NCI-H187 (cell line): ENCODE data around the gene DPP10.
"Not testable (repeated sequence)": the region's sequence is repeated elsewhere in the genome, so short reads cannot be mapped to it uniquely, and the experiment has no call there.

Experiments
- DNase-seq, 2 experiments: peaks; one replicate each; lab custom pipeline; 2025; lab: John Stamatoyannopoulos, UW

The DPP10 gene

DNA sequence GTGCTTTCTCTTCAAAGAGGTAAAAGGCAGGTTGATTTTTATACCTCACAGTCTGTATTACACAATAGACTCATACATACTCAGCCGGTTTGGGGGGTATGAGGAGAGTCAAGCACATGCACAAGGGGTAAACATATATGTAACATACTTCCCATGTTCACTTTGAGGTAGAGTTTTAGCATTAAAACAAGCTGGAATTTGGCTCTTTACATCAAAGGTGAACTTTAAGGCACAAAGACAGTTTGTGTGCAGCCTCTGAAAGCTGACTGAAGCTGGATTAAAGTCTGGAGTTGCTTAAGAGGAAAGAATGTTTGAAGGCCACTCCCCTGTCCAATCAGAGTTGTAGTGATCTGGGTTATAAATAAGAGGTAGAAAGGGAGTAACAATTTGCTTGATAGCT lies 282.0 kb downstream of the DPP10 start:
- DNase-seq, result no peak

DNA sequence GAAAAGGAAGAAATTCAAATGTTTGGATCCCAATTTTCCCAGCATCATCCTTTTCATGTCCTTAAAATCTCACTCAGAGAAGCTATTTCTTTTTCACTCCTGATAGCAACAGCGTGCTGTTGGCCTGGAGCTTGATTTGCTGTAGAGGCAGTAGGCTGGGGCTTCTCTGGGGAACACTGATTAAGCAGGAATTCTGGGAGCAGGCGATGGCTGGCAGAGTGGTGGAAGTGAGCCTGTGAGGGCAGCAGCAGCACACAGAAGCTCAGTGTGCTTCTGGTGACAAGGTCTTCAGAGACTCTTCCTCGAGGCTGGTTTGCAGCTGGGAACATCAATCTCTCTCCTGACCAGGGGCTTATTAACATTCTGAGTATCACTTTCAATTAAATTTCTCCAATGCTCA lies 284.6 kb downstream of the DPP10 start:
- DNase-seq, result no peak

DNA sequence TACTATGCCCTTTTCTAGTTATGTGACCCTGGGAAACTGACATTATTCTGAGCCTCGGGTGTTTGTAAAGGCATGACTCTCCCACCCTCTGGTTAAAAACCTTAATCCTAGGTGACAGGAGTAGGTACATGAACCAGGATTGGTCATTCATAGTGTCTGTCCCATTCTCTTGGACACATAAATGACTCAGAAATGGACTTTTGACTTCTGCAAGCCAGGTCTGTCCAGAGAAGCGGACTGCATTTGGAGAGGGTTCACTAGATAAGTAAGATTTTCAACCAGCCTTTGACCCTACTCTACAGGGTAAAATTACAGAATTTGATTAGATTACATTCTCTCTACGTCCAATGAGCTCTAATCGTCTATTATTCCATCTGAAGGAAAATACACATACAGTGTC lies 285.9 kb downstream of the DPP10 start:
- no peak for DNase-seq

DNA sequence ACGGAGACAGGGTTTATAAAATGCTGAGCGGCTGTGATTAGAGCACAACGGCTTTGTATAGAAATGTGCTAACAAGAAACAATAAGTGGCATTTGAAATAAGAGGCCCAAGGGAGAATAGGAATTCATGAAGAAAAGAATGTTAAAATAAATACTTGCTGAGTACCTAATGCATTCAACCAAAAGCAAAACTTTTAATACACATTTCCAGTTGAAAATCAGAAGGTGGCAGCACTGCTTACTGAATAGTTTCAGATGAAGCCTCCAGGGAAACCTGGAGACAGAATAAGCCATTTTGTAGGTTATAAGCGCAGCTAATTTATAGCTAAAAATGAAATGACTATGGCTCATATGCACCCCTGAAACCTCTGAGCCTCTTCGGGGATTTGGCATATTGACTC lies 286.6 kb downstream of the DPP10 start:
- no peak for DNase-seq

DNA sequence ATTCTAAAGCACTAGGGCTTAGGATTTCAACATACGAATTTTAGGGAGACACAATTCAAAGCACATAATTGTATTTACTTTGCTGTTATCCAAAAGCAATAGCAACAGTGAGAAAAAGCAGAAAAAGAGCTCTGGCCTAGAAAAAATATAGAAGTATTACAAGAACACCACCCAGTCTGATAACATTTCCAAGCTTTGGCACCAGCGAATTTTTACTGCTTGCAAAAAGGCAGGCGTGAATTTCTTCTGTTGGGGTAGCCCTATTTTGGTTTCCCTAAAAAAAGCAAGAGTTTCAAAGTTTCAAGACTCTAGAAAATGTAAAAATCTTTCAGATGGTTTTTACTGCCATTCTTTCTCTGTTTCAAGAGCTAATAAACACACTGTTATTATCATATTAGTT lies 292.7 kb downstream of the DPP10 start:
- DNase-seq, result no peak

DNA sequence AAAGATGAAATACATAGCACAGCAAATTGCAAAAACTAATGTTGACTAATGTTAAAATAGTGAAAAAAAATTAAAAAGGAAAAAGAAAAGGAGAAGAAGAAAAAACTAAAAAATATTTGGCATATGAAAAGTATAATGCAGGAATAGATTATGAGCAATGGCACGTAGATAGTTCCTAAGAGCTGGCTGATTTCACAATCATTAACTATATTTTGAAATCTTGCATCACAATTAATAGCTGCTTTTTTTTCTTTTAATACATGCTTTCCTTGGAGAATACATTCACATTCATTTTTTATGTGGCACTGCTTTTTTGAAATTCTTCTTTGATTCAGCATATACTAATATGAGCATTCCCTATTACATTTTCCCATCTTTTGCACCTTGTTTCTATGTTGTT lies 299.8 kb downstream of the DPP10 start:
- DNase-seq, result no peak

DNA sequence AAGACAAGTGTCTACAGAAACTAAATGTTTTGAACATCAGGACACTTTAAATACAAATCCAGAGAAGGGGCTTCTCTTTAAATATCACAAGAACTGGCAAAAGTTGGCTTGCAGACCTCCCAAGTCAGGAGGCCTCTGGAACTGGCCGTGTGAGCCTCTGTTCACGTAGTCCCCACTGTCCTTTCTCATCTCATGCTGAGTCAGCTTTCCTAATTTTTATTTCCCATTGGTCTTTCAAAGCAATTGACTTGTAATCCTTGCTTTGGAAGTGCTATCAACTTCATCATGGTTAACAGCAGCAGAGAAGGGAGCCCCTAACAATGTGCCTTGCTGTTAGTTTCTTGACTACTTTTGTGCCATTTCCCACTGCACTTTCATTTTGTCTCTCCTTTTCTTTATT lies 303.3 kb downstream of the DPP10 start:
- no peak for DNase-seq

DNA sequence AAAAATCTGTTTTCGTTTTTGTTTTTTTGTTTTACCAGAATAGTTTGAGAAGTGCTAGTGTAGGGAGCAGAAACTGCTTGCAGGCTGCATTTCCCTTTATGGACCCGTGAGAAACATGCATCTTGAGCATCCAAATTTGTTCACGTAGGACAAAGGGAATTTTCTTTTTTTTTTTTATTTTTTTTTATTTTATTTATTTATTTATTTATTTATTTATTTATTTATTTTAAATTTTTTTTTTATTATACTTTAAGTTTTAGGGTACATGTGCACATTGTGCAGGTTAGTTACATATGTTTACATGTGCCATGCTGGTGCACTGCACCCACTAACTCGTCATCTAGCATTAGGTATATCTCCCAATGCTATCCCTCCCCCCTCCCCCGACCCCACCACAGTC lies 305.7 kb downstream of the DPP10 start:
- not testable (repeated sequence) for DNase-seq

DNA sequence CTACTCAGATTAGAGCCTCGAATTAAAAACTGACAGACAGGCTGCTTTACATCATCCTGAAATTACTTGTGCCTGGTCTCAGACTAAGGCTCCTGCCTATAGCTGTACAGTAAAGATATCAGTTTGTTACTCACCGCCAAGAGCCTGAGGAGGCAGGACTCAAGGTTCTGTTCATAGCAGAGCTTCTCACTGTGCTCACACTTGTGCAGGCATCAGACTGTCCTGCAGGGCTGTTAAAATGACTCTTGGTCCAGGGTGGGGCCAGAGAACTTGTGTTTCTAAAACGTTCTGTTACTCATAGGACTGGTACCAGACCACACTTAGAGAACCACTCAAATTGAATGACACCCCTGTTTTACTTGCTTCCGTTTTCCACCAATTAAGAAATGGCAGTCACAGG lies 310.0 kb downstream of the DPP10 start:
- no peak for DNase-seq

DNA sequence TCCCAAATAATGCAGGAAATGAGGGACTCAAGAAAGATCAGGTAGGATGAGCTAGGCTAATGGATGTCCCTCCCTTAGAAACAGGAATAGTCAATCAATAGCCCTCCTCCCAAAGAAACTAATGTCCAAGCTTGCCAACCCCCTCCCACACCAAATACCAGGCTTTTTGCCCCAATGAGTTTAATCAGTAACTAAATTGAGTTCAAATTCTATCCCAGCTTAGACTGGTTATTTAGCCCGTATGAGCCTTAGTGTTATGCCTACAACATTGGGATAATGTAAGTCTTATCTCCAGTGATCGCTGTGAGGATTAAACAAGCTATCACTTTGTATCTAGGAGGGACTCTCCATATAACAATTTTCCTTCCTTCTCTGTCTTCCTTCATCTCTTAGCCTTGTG lies 310.7 kb downstream of the DPP10 start:
- no peak for DNase-seq

DNA sequence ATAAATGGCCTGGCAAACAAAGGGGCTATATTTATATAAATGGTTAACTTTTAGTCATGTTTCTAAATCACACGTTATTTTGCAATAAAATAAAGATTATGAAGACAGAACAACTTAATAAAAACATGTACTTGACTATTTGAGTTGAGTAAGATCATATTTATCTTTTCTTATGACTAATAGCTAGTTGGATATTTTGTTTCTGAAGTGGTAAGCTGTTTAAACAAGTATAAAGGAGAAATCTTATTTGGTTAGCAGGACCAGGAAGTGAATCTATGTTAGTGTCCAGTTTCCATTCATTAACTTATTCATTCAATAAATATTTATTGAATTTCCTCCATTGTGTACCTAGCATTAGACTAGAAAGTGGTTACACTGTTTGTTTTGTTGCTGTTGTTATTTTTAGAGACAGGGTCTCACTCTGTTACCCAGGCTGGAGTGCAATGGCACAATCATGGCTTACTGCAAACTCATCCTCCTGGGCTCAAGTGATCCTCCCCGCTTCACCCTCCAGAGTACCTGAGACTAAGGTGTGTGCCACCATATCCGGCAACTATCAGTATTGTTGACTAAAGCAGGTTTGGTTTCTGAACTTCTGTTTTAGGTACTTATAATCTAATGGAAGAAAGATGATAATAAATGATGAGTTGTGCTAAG lies 312.6 kb downstream of the DPP10 start:
- DNase-seq, result no peak

DNA sequence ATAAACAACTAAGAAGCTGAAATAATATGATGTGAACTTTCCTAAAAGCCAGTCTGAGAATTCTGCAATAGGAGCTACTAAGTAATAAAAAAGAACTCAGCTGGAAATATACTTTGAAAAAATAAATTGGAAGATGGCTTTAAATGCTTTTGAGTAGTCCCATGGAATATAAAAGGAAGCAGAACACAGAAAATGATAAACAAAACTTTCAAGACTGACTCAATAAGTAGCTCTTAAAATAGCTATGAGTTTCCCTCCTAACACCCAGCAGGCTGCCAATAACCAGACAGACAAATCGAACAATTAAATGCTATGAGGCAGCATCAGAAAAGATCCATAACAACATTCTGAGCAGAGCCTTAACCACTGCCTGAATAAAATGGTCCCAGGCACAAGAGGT lies 319.9 kb downstream of the DPP10 start:
- DNase-seq, result no peak

DNA sequence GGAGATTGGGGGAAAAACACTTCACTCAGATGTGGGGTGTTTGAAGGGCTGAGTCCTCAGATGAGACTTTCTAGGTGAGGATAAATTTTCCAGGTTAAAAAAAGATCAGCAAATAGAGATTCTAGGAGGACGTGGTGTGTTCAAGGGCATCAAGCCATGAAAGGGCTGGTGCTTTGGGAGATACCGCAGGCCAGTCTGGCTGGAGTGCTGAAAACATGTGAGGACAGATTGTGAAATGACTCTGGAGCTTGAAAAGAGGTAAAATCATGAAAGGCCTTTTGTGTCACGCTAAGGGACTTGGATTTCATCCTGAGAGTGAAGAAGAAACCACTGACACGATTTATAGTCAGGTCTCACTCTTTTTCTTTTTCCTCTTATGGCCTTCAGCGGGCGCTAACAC lies 320.5 kb downstream of the DPP10 start:
- DNase-seq, result no peak

DNA sequence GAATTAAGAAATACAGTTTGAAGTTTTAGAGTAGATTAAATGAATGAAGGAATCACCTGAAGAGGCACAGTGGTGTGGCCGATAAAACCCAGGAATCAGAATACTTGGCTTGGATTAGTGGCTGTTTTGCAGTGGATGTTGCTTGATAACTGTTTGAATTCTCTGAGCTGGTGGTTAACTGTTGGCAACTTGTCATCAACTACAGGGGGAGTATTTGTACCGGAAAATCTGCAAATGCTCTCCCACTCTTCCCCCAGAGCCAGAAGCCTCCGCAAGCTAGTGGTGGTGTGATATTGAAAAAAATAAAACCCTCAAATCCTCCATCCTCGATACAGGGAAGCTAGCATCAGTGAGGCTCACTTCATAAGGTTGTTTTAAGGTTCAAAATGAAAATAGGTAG lies 326.7 kb downstream of the DPP10 start:
- no peak for DNase-seq

DNA sequence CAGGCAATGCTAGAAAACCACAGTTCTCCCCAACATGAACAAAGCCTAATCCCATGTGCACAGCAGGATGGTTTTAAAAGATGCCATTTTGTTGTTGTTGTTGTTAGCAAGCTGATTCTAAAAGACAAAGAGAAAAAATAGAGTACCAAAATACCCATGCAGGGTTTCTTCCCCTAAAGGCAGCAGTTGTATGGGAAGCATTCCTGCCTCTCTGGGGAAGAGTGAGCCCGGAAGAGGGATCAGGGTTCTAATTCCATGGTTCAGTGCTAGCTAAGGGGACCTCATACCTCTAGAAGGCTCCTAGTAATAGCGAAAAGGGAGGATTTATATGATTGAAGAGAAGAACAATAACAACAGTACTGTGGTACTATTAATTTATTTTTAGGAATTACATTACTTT lies 327.6 kb downstream of the DPP10 start:
- DNase-seq, result no peak

DNA sequence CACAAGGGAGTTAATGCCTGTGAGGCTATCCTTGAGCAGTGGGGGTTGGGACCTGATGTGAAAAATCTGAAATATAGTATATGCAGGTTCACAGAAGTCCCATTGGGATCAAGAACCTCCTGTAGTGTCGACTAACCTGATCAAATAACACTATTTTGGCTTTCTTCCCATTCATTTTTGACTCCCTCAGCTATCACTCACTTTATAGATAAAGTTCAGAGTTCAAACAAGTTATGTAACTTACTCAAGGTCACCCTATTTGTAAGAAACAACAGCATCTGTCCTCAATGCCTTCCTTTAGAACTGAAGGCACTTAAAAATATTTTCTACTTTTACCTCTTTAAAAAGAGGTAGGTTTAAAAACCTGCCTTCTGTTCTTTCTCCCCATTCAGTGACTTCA lies 341.6 kb downstream of the DPP10 start:
- no peak for DNase-seq

DNA sequence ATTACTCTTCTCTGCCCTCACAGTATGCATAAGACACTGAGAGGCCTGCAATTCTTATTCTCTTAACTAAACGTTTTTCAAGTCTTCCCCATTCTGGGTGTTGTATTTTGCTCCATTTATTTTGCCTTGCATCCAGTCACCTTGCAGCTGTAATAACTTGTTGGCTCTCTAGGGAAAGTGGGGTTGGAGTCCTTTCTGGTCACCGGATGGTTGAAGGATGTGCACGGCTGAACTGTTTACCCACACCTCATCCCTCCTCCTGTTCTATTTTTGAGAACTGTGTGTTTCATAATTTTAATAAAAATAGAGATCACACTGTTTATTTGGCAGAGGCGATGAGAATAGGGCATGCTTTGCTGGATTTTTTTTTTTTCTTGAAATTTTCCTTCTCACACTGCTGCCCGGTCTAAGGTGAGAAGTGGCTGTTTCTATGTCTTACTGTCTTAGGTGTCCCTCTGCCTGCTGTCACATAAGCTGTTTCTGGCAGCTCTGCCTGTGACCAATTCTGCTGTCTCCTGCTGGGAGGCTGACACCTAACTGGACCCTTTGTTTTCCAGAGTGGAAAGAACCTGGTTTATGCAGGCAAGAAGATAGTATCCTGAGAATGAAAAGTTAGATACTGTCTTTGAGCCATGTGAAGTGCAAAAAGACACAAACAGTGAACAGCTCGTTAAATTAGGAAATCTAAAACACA lies 342.6 kb downstream of the DPP10 start:
- no peak for DNase-seq

DNA sequence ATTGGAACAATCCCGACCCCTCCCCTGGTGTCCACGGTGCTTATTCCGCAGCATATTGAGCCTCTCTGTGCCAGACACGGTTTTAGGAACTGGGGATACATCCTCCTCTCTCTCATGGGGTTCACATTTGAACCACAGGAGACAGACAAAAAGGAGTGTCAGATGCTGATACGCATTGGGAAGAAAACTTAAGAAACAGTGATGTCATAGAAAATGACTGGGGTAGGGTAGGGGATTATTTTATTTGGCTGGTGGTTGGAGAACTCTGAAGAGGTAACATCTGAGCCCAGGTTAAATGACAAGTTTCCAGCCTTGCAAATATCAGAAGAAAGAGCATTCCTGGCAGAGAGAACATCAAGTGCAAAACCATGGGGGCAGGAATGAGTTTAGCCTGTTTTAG lies 344.5 kb downstream of the DPP10 start:
- no peak for DNase-seq

DNA sequence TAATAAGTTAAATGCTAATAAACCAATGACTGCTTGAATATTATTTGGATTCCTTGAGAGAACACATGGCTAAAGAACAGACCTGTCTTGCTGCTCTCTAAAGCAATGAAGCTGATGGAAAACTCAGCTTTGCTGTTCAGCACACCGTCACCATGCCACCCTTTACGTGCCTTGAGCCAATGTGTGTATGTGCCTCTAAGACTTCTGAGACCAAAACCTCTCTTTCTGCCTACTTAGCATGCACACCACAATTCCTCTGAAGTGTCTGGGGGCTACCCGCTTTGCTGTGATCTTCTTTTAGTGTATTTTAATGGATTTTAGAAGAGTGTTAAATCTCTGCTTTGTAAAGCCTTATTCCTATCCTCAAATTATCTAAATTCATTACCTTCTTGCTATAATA lies 345.0 kb downstream of the DPP10 start:
- no peak for DNase-seq

DNA sequence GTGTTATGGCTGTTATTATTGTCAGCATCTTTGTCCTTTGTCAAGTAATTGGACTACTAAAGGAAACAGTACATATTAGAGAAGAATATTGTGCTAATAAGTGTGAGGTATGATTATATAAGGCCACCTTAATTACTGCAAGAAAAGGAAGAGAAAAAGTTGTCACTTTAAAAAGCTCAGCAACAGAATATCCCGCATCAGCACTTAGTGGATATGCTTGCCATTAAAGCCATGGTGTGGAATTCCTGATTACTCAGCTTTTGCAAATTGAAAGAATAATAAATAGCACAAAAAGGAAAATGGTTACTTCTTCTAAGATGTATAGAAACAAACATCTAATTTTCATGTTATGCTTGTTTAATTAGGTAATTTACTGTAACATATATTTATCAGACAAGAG lies 347.5 kb downstream of the DPP10 start:
- DNase-seq, result no peak

DNA sequence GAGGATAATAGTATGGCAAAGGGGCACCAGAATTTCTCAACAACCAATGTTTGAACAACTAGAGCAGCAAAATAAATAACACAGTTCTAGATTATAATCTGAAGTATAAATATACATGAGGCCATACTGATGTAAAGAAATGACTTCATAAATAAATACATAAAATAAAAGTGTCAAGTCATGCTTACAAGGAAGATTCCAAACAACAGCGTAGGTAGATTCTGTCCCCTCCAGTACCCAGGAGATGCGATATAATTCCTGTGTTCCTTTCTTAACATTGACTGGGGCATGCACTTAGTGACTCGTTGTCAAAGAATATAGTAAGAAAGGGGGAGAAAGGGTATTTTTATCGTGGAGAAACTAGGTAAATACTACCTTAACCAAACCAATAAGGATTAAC lies 355.1 kb downstream of the DPP10 start:
- no peak for DNase-seq

DNA sequence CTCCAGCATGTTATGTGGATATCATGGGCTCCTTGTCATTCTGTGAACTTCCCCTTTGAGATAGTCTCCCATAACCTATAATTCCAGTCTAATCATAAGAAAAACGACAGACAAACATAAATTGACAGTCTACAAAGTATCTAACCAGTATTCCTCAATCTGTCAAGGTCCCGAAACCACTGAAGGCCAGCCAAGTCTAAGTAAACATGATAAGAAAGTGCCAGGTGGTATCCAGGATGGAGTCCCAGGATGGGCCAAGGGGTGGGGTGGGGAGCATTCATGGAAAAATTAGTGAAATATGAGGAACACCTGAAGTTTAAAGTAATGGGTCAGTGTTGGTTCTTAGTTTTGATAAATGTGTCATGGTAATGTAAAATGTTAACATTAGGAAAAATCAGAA lies 355.5 kb downstream of the DPP10 start:
- DNase-seq, result no peak

DNA sequence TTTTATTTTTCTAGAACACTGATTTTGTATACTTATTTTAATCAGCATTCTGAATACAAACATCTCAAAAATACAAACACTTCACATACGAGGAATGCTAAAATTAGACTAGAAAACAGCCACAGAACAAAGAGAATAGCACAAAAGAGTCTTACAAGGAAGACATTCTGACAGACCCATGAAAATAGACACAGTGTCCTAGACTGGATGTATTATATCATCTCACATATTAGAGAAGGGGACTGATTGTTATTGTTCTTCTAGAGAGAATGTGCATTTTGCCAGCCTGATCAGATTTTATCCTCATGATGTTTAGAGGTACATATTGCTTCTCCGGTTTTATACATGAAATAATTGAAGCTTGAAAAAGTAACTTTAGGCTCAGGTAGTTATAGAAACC lies 357.9 kb downstream of the DPP10 start:
- DNase-seq, result no peak

DNA sequence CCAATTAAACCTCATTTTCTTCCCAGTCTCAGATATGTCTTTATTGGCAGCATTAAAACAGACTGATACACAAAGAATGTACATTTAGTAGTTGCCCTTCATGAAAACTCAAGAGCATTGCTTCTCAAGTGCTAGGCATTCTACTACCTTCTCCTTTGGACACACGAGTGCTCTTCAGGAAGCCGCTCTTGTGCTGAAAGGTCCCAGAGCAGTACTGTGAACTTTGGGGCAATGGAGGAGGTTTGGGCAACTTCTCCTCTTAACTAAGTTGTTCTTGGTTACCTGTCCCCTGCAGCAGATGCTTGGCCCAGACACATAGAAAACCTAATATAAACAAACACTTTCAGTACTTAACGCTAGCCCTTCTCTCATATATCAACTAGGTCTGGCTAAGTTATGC lies 362.8 kb downstream of the DPP10 start:
- DNase-seq, result no peak
